Mononuclear cell (primary cell): ENCODE results near the gene AURKAIP1. TPM values are rescaled to one million over a fixed set of nuclear protein-coding genes. Genes with fewer than 3 reads are reported as not detected.
"Not testable (repeated sequence)": the region's sequence is repeated elsewhere in the genome, so short reads cannot be mapped to it uniquely, and the experiment has no call there.

ENCODE experiments used
- H3K27me3 ChIP-seq: 2 replicates; pipeline ENCODE4 v1.6.0; 2011; ENCODE audit warnings: low read length, control low read depth; ENCODE audit not compliant: insufficient read depth
- H3K4me1 ChIP-seq: 2 replicates; pipeline ENCODE4 v1.5.1; 2011; ENCODE audit warnings: mild to moderate bottlenecking, low read length, control low read depth; ENCODE audit not compliant: insufficient read depth
- H3K4me3 ChIP-seq: 2 replicates; pipeline ENCODE4 v1.5.1; 2011; ENCODE audit warnings: mild to moderate bottlenecking, low read length, moderate library complexity
- H3K9me3 ChIP-seq: 2 replicates; pipeline ENCODE4 v1.5.1; 2011; ENCODE audit warnings: low read depth, mild to moderate bottlenecking, control low read depth, low read length
- total RNA-seq: library from RNA; depleted of rRNA; stranded (reverse); fragments of >200 nt; gene quantifications from one replicate; pipeline ENCODE4 v1.2.3, GENCODE V29; 2012

Gene AURKAIP1
- 27.8 TPM for total RNA-seq

- Histone ChIP-seq H3K4me3 (peak within 1 kb of the TSS; percentile 88), H3K4me1 (peaks cover 46% of the 10 kb centered on the region)
Measured at GRCh38 chr1:1374929-1375662, at the start of gene AURKAIP1. TSS of gene AURKAIP1 (minus strand) at chr1:1375207. CDS start at chr1:1374756, 451 bp downstream.

GRCh38 chr1:1424707-1425106 lies 49.7 kb upstream of the AURKAIP1 start:
- H3K9me3 ChIP-seq = no peaks in the 10 kb centered on the region
- no peaks in the 10 kb centered on the region for H3K4me1 ChIP-seq
- no peaks in the 10 kb centered on the region for H3K27me3 ChIP-seq
- no peak overlapping the region for H3K4me3 ChIP-seq

More at GRCh38 chr1:1374929-1375662, at the start of gene AURKAIP1:
- no peaks in the 10 kb centered on the region for H3K9me3 ChIP-seq
- no peaks in the 10 kb centered on the region for H3K27me3 ChIP-seq

GRCh38 chr1:1423245-1423597 lies 48.2 kb upstream of the AURKAIP1 start:
- Histone ChIP-seq H3K9me3 (no peaks in the 10 kb centered on the region), H3K27me3 (no peaks in the 10 kb centered on the region), H3K4me3 (no peak overlapping the region), H3K4me1 (no peaks in the 10 kb centered on the region)

DNA sequence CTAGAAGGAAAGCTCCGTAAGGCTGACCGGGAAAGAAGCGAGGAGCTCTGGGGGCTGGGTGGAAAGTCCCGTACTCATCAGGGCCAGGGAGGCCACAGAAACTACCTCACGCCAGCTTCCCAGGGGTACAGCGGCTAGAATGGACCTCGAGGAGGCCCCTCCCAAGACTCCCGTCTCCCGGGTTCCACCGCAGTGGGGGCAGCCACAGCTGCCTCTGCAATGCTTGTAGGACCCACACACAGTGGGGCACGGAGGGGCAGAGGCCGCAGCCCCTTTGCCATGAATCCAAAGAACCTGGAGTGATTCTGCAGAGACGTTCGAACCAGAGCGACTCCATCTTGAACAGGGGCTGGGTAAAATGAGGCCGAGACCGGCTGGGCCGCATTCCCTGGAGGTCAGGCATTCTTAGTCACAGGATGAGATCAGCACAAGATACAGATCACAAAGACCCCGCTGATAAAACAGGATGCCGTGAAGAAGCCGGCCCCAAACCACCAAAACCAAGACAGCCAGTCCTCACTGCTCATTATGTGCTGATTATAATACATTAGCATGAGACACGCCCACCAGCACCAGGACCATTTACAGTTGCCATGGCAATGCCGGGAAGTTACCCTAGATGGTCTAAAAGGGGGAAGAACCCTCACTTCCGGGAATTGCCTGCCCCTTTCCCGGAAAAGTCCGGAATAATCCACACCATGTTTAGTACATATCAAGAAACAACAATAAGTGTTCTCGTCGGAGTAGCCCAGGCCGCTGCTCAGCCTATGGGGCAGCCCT lies 47.6 kb upstream of the AURKAIP1 start:
- Histone ChIP-seq H3K27me3 (no peaks in the 10 kb centered on the region), H3K9me3 (no peaks in the 10 kb centered on the region), H3K4me1 (no peaks in the 10 kb centered on the region), H3K4me3 (no peak overlapping the region)

DNA sequence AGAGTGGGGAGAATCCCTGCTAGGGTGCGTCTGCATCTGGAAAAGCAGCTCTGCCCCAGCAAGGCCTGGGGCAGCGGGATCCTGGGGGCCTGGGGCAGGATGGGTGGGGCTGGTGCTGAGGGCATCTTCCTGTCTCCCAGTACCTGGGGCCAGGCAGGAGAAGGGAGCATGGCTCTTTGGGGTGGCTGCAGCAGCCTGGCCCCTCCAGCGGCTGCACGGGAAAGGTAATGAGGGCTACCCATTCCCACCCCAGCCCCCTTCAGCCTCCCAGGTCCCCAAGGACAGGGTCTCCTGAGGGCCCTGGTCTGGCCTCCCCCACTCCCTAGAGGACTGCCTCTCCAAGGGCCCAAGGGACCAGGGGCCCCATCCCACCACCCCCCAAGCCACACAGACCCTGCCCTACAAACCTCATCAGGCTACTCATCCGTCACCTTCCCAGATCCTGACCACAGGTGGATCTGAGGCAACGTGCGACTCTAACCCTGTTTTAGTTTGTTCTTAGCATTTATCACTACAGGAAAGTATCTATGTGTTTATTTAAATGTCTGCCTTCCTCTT lies 47.0 kb upstream of the AURKAIP1 start:
- Histone ChIP-seq H3K4me3 (no peak overlapping the region), H3K27me3 (no peaks in the 10 kb centered on the region), H3K4me1 (no peaks in the 10 kb centered on the region), H3K9me3 (no peaks in the 10 kb centered on the region)

GRCh38 chr1:1421147-1421906 lies 46.3 kb upstream of the AURKAIP1 start, which contains the start of gene ANKRD65:
TSS of gene ANKRD65 (minus strand) at chr1:1421276. CDS start at chr1:1421005, 271 bp downstream.
- no peak within 1 kb of the TSS for H3K4me3 ChIP-seq
- H3K4me1 ChIP-seq = no peaks in the 10 kb centered on the region
- H3K27me3 ChIP-seq = no peaks in the 10 kb centered on the region
- H3K9me3 ChIP-seq = no peaks in the 10 kb centered on the region

GRCh38 chr1:1420654-1421141 lies 45.7 kb upstream of the AURKAIP1 start:
- Histone ChIP-seq H3K4me1 (no peaks in the 10 kb centered on the region), H3K27me3 (no peaks in the 10 kb centered on the region), H3K4me3 (no peak overlapping the region), H3K9me3 (no peaks in the 10 kb centered on the region)

- H3K4me3 ChIP-seq = no peak overlapping the region
- H3K4me1 ChIP-seq = no peaks in the 10 kb centered on the region
- H3K27me3 ChIP-seq = no peaks in the 10 kb centered on the region
- H3K9me3 ChIP-seq = no peaks in the 10 kb centered on the region
Measured at GRCh38 chr1:1419813-1420653, 45.0 kb upstream of the AURKAIP1 start.

GRCh38 chr1:1419363-1419812 lies 44.4 kb upstream of the AURKAIP1 start:
- Histone ChIP-seq H3K4me3 (no peak overlapping the region), H3K27me3 (no peaks in the 10 kb centered on the region), H3K9me3 (no peaks in the 10 kb centered on the region), H3K4me1 (no peaks in the 10 kb centered on the region)

- no peak overlapping the region for H3K4me3 ChIP-seq
- no peaks in the 10 kb centered on the region for H3K9me3 ChIP-seq
Measured at GRCh38 chr1:1418464-1419362, 43.7 kb upstream of the AURKAIP1 start.

DNA sequence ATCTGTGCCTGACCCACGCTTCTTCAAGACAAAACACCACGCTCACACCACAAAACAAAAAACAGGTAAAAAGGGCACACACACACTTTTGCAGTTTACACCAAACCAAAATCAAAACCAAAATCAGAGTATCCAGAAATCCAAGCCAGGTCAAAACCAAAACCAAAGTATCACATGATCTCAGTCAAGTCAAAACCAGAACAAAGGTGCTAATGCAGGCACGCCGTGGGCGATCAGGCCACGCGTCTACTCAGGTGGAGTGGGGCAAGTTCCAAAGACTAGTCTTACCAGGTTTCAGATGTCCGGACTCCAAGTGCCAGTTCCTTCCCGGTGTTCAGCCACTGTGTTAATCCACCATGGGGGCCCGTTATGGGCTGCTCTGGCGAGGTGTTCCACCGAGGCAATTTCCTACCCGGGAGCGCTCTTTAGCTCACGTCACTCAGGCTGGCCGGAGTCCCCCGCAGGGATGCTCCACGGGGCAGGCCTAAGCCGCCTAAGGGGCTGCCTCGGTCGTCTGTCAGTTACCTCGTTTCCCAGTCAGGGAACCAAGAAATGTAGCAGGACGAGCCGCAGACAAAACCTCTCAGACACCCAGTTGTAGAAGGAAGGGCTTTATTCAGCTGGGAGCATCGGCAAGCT lies 42.9 kb upstream of the AURKAIP1 start:
- H3K9me3 ChIP-seq, H3K4me1 ChIP-seq, H3K27me3 ChIP-seq, H3K4me3 ChIP-seq: not testable (repeated sequence)

More at GRCh38 chr1:1418464-1419362, 43.7 kb upstream of the AURKAIP1 start:
- Histone ChIP-seq H3K4me1 (no peaks in the 10 kb centered on the region), H3K27me3 (no peaks in the 10 kb centered on the region)

DNA sequence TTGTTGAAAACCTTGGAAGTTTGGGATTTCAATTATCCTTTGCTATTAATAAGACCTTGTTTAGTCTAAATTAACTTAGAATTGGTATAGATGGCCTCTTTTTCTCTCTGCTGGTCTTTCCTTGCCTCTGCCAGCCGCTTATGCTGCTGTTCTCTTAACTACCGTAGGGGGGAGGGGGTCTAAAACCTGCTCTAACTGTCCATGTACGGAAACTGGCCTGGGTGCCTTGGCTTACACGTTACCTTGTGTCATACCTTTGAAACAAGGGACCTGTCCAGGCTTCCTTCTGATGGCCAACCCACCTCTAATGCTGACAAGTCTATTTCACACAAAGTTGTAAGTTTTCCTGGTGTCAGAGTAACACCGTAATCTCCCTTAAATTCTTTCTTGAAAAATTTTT lies 42.4 kb upstream of the AURKAIP1 start:
- not testable (repeated sequence) for H3K4me3 ChIP-seq, H3K9me3 ChIP-seq, H3K27me3 ChIP-seq, H3K4me1 ChIP-seq

DNA sequence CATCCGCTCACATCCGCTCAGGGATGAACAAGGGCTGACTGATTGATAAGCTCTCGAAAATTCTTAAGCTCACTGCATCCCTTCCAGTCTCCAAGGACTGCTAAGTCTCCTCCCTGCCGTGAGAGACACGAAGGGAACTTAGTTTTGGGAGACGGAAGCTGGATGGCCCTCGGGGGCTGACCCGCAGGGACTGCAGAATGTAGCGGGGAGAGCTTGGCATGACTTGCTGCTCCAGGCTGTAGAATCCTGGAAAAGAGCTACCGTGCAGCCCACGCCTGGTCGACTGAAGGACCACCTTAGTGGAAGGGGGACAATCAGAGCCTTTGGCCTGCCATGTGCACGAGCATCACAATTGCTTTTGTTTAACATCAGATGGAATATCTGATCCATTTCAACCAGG lies 40.7 kb upstream of the AURKAIP1 start:
- Histone ChIP-seq H3K27me3 (no peaks in the 10 kb centered on the region), H3K4me3 (no peak overlapping the region), H3K9me3 (no peaks in the 10 kb centered on the region), H3K4me1 (no peaks in the 10 kb centered on the region)
